Body of pancreas (tissue), 4 donors: ENCODE measurements around the gene TCF21.

ENCODE experiments used
- POLR2A ChIP-seq, 3 donors: fragments of 450-650 bp; IDR thresholded peaks; one replicate each; pipeline ENCODE4 v1.6.1; 2016; ENCODE audit warnings: antibody characterized with exemption in 3 of 3, mild to moderate bottlenecking in 2 of 3
- TF ChIP-seq, protein P1 (sequence below), 7 experiments: fragments of 450-650 bp in 4 of 7; fragments of 200-600 bp in 3 of 7; sonication (generic) in 3 of 7; IDR thresholded peaks; one replicate each; pipeline ENCODE4 v1.5.1; 2016 to 2019; ENCODE audit warnings: antibody characterized with exemption in 7 of 7

DNA sequence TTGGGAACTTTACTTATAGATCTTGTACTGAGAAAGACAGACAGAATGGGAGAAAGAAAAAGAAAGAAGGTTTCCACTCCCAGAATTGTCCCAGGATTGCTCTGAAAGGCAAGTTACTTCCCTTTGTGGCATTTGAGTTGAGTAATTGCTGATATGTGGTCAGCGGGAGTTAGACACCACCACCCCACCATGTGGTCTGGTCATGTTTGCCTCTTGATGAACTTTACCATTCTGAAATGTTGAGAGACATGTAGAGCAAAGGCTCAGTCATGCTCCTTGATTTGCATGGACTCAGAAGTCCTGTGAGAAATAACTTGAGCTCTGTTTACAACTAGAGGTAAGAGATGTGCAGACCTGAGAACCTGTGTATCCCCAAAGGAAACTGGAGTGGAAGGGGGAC is 17.1 kb downstream of the TCF21 start:
- TF ChIP-seq, protein P1, sequence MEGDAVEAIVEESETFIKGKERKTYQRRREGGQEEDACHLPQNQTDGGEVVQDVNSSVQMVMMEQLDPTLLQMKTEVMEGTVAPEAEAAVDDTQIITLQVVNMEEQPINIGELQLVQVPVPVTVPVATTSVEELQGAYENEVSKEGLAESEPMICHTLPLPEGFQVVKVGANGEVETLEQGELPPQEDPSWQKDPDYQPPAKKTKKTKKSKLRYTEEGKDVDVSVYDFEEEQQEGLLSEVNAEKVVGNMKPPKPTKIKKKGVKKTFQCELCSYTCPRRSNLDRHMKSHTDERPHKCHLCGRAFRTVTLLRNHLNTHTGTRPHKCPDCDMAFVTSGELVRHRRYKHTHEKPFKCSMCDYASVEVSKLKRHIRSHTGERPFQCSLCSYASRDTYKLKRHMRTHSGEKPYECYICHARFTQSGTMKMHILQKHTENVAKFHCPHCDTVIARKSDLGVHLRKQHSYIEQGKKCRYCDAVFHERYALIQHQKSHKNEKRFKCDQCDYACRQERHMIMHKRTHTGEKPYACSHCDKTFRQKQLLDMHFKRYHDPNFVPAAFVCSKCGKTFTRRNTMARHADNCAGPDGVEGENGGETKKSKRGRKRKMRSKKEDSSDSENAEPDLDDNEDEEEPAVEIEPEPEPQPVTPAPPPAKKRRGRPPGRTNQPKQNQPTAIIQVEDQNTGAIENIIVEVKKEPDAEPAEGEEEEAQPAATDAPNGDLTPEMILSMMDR (IDR thresholded peaks at IDR 0.05): no peak
- TF ChIP-seq POLR2A (IDR thresholded peaks at IDR 0.05): no peak
